GM18526 (cell line): Measurements from ENCODE around the gene VWA5B1.

Experiments
- POLR2A ChIP-seq: IDR thresholded peaks from 3 replicates; pipeline ENCODE4 v1.6.1; 2011; ENCODE audit not compliant: insufficient read length; ENCODE audit errors: extremely low read depth

VWA5B1 gene

DNA sequence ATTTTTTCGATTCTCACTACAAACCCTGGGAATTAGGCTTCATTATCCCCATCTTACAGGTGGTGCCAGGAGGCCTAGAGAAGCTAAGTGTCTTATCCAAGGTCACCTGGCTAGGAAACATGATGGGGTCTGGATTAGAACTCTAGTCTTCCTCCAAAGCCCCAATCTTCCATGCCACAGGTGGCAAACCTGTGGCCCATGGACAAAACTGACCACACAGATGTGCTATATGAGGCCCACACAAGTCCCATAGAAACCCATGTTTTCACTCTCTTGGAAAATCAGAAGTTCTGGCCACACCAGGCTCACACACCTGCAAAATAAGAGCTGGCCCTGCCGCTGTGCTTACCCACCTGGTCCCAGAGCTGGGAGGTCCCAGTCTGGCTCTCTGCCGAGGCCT lies 21.6 kb downstream of the VWA5B1 start:
- no peak for TF ChIP-seq POLR2A

DNA sequence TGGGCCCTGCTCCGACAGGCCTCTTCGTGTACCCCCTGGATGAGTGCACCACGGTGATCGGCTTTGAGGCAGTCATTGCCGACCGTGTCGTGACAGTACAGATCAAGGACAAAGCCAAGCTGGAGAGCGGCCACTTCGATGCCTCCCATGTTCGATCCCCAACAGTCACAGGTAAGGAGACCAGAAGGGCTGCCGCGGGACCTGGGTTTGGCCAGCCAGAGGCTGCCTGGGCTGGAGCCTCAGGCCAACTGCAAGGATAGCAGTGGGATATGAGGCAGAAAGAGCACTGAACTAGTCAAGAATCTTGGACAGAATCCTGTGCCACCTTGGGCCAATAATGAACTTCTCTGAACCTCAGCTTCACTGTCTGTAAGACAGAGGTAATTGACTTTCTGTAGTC lies 22.1 kb downstream of the VWA5B1 start:
- TF ChIP-seq POLR2A: no peak

DNA sequence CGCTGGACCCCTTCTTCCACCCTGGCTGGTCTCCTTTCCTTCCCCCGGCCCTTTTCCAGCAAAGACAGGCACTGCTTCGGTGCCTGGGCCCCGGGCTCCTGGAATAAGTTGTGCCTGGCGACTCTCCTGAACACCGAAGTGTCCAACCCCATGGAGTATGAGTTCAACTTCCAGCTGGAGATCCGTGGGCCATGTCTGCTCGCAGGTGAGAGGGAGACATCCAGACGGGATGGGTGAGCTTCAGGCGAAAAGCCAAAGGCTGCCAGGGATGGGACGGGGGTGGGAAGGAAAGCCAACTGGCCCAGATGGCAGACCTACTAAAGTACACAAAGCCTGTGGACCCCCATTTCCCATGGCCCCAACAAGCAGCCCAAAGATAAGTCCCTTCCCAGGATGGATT lies 26.8 kb downstream of the VWA5B1 start:
- TF ChIP-seq POLR2A: no peak

DNA sequence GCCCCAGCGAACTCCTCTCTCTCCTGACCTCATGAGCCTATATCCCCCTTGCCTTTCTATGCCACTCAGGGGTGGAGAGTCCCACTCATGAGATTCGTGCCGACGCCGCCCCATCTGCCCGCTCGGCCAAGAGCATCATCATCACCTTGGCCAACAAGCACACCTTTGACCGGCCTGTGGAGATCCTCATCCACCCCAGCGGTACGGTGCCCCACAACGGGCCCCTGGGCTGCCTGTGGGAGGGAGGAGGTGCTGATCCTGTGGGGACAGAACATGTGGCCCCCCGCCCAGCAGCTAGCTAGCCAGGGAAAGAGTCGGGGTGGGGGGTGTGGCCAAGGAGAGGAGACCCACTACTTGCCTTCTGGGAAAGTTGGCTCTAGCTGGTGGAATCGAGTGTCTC lies 27.8 kb downstream of the VWA5B1 start:
- no peak for TF ChIP-seq POLR2A

DNA sequence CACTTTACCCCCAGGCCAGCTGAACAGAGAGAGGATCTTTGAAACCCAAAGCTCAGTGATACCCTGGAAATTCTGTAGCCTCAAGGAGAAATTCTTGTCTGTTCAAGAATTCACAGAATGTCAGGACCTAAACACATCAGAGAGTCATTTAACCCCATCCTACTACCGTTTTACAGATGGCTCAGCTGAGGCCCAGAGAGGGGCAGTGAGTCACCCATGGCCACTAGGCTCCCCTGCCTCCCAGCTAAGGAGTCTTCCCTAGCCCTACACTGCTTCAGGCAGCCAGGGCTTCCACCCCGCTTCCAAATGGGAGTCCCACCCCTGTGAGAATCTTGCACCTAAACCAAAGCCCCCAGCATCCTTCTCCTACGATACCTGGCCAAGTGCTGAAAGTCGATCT lies 28.3 kb downstream of the VWA5B1 start:
- no peak for TF ChIP-seq POLR2A

DNA sequence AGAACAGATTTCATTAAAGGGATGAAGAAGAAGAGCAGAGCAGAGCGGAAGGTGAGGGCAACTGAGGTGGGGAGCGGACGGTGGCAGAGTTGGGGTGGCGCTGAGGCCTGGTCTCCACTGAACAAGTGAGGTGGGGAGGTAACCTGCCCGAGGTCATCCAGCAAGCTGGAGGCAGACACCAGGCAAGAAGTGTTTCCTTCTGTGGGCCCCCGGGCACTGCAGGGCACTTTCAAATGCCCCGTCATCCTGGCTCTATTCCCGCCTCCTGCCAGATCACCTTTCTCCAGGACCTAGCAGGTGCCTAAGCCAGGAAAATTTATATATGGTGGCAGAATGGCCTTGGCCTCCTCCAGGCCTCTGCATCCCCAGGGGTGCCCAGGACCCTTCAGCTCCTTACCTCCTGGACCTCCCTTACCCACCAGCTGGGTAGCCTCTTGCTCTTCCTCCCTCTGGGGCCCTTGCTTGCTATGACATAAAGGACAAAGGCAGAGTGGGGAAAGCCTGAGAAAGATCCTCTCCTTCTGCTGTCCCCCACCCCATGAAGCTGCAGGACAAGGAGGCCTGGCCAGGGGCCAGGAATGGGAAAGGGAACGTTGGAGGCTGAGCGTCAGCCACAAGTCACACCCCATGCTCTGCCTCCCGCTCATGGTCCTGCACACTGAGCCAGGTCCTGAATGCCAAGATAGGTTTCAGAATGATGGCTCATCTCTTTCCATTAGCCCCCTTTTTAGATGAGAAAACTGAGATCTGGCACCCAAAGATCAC lies 29.0 kb downstream of the VWA5B1 start:
- TF ChIP-seq POLR2A: no peak

DNA sequence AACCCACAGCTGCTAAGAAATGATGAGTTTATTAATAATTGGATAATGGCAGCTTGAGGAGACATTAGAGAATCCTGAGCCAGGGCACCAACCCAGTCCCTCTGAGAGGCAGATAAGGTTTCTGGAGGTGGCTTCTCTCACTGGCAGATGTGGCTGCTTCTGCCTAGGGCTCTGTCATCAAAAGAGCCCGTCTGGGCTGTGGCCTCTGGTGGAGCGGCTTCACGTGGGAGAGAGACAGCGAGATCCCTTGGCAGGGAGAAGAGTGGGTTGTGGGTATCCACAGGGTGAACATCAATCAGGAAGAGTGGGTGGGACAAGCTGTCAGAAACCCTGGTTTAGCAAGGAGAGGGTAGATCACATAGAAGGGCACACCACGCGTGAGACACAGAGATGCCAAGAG lies 30.0 kb downstream of the VWA5B1 start:
- no peak for TF ChIP-seq POLR2A

DNA sequence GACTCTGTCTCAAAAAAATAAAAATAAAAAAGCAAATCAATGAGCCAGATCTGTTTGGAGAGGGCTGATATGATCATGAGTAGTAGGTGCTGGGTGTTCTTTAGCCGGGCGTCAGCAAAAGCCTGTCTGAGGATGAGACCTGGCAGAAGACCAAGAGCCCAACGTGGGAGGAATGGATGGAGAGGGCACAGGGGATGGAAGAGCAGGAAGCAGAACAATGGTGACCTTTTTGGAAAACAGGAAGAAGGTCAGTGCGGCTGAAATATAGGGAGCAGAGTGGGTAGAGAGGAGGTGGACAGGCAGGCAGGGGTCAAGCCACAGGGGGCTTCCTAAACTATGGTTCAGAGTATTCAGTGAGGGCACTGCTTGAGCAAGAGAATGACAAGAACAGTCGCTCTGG lies 30.9 kb downstream of the VWA5B1 start:
- TF ChIP-seq POLR2A: no peak

DNA sequence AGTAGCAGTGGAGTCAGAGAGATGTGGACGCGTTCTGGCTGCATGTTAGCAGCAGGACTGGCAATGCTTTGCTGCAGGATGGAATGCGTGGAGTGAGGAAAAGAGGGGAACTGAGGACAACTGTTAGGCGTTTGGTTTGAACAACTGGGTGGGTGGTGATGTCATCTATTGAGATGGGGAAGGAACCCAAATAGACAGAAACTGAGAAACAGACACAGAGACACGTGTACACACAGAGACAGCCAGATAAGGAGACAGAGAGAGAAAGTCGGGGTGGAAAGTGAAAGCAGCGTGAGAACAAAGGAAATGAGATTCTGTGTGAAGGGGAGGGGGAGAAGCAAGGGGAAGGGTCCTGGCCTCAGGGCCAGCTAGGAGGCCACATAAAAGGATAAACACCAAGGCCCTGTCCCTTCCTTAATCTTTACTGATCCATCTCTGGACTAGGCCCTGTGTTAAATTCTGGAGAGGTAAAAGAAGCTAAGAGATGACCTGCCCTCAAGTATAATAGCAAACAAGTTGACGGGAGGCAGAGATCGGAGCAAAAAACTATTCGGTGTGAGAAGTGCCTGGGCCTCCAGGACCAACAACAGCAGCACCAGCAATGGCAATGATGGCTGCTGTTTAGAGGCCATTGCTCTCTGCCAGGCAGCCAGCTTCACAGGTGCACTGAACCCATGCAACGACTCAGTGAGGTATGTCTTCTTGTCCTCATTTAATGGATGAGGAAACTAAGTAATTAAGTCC lies 31.6 kb downstream of the VWA5B1 start:
- TF ChIP-seq POLR2A: no peak

DNA sequence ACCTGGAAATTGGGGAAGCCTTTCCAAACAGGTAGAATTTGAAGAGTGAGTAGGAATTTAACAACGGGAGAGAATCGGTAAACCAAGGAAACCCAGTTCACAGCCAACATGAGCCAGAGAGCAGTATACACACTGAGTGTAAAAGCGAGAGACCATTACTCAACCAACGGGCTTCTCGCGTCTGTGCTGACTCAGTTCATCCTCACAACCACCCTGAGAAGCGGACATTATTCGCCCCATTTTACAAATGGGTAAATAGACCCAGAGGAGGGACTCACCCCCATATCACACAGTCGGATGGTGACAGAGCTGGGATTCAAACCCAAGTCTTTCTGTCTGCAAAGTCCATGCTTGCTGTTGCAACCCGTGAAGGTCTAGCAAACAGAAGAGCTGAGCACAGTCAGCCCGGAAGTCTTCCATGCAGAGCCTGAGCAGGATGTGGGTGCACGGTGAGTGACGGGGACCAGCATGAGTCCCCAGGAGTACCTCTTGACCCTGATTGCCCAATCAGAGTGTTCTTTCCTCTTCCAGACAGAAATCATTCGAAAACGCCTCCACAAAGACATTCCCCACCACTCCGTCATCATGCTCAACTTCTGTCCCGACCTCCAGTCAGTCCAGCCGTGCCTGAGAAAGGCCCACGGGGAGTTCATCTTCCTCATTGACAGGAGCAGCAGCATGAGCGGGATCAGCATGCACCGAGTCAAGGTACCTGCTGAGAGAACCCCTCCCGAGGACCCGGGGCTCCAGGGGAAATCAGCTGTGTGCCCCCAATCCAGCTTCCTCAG lies 32.3 kb downstream of the VWA5B1 start:
- TF ChIP-seq POLR2A: no peak

DNA sequence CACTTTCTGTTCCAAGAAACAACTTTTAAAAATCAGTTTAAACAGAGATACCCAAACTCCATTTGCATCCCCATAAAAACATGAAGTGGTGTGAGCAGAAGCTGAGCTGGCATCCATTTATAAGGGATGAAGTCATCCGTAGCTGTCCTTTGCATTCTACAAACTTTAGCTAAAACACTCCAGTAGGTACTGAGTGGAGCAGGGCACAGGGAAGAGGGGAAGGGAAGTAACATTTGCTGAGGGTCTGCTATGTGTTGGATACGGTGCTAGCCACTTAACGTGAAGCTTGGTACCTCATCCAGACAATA lies 32.9 kb downstream of the VWA5B1 start:
- TF ChIP-seq POLR2A: no peak

DNA sequence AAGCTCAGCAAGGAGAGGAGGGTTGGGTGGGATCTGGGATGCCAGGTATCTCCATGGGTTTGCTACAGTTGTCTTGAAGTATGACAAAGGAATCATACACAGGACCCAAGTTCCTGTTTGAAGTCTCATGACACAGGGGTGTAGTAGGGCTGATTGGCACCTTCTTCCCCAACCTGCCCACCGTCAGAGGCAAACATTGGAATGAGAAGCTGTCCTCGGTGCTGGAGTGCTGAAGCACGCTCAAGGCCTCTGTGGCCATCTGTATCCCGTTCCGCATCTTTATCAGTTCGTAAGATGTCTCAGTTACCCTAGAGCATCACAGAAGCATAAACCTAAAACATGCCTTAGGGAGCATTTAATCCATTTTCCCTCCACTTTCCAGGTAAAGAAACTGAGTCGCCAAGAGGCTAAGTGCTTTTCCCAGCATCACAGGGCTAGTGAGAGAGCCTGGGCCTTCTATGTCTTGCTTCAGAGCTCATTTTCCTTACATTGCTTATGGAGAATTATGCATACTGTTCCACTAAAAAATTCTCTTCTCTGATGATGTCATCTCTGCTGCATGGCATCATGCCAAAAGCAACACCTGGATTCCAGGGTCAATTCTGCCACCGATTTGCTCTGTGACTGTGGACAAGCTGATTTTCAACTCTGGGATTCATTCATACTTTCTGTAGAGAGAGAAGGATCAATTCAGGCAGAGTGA lies 34.2 kb downstream of the VWA5B1 start:
- TF ChIP-seq POLR2A: no peak

DNA sequence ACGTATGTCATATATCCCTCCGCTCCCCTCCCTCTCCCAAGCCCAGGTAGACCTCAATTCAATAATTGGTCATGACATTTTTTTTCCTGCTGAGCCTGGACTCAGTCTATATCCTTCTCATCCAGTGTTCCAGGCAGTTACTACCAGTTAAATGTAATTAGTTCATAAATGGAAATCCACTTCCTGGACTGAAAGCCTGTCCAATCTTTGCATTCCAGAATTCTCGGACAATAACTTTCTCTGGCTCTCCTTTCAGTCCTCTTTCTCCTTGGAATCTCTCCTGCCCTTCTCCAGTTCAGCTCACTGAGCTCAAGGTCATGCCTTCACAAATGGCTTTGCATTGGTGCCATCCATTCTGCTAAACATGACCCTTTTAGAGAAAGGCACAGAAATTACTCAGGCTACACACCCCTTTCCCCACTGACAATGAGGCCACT lies 34.8 kb downstream of the VWA5B1 start:
- TF ChIP-seq POLR2A: no peak

DNA sequence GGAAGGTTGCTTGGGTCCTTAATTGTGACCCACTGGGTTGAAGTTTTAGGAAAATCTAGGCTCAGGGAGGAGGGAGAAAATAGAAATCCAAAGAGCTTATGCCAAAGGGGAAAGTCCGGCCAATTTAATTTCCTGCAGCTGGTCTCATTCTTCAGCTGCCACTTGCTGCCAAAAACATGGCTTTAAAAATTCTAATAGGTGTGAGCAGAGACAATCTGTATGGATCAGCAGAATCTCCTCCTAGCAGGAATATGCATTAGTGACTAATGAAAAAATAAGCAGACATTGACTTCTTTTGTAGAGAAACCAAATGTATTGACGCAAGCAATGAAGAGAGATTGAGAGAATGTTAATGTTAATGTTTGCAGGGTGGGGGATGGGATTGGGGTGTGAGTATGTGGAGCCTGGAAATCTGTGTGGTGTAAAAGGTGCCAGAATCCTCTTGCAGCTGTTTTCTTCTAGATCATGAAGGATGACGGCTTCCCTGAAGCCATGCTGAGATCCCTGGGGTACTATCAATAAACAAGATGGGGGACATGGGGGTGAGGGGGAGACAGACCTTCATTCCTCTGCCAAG lies 35.3 kb downstream of the VWA5B1 start:
- TF ChIP-seq POLR2A: no peak

DNA sequence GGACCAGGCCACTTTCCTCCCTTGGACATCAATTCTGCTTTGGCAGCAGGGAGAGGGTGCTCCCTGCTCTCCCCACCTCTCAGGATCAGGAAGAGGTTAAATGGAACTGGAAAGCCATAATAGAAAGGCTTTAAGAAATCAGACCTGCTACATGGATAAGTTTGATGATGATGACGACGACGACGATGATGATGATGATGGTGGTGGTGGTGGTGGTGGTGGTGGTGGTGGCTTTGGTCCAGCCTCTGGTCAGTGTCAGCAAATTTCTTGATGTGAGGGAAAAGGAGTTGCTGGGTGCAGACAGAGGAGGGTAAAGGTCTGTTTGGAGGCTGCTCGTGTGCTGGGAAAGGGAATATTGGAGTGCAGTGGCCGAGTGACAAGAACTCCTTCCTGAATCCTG lies 36.8 kb downstream of the VWA5B1 start:
- no peak for TF ChIP-seq POLR2A
